Sigmoid colon (tissue), 7 donors: ENCODE data around the gene OLIG3. TPM values are rescaled to one million over a fixed set of nuclear protein-coding genes. Genes with fewer than 3 reads are reported as not detected.

Experiments
- DNase-seq: peaks from one replicate; pipeline ENCODE4 v3.0.0-alpha.2; 2019
- H3K27ac ChIP-seq, 4 donors: fragments of 200-600 bp; sonication (generic); one replicate each; pipeline ENCODE4 v1.5.1; 2016 to 2019; ENCODE audit warnings: mild to moderate bottlenecking in 1 of 4
- H3K27me3 ChIP-seq, 3 donors: fragments of 200-600 bp; sonication (generic); one replicate each; pipeline ENCODE4 v1.5.1; 2019; ENCODE audit warnings: mild to moderate bottlenecking in 1 of 3
- H3K36me3 ChIP-seq, 4 donors: fragments of 200-600 bp; sonication (generic); one replicate each; pipeline ENCODE4 v1.5.1; 2016 to 2019
- H3K4me1 ChIP-seq, 4 donors: fragments of 200-600 bp; sonication (generic); one replicate each; pipeline ENCODE4 v1.5.1; 2017 to 2019
- H3K4me3 ChIP-seq, 4 donors: fragments of 200-600 bp; sonication (generic); one replicate each; pipeline ENCODE4 v1.5.1; 2017 to 2019; ENCODE audit warnings: mild to moderate bottlenecking in 2 of 4, moderate library complexity in 1 of 4
- H3K9me3 ChIP-seq, 4 donors: fragments of 200-600 bp in 3 of 4; sonication (generic) in 3 of 4; one replicate each; pipeline versions ENCODE4 v1.5.1 to v1.6.1; 2013 to 2019
- EP300 ChIP-seq, 4 donors: sonication (generic); formaldehyde crosslinking; IDR thresholded peaks; one replicate each; pipeline ENCODE4 v1.6.1; 2017; ENCODE audit warnings: antibody characterized with exemption in 4 of 4
- POLR2A ChIP-seq, 2 donors: fragments of 450-650 bp; IDR thresholded peaks; one replicate each; pipeline ENCODE4 v1.6.1; 2016; ENCODE audit warnings: antibody characterized with exemption in 2 of 2, mild to moderate bottlenecking in 2 of 2, moderate library complexity in 2 of 2
- POLR2AphosphoS5 ChIP-seq, 4 donors: sonication (generic); formaldehyde crosslinking; IDR thresholded peaks; one replicate each; pipeline ENCODE4 v1.6.1; 2017; ENCODE audit warnings: antibody characterized with exemption in 4 of 4
- WGBS, 2 donors: extraction: QIAGEN DNeasy Blood & Tissue Kit; methylation state at CpG; one replicate each; pipeline ENCODE4 v1.1.7; 2013; 5-methylcytosine and 5-hydroxymethylcytosine counted together
- intact Hi-C: fragments of 100-400 bp; cut with DNase I; formaldehyde crosslinking; loops from one replicate; pipeline ENCODE4 v1.15.1; 2023
- polyA plus RNA-seq, 3 donors: library from polyadenylated mRNA; stranded (reverse); fragments of 200-250 nt; gene quantifications; one replicate each; pipeline ENCODE4 v1.2.3, GENCODE V29; 2013
- total RNA-seq, 4 donors: library from RNA; depleted of rRNA; stranded (reverse); fragments of >200 nt; gene quantifications; one replicate each; pipeline ENCODE4 v1.1.0, GENCODE V29; 2016
- TF ChIP-seq, protein P1 (sequence below), 4 experiments: fragments of 450-650 bp in 3 of 4; fragments of 200-600 bp in 1 of 4; IDR thresholded peaks; one replicate each; pipeline ENCODE4 v1.5.1; 2016 to 2019; ENCODE audit warnings: antibody characterized with exemption in 4 of 4, mild to moderate bottlenecking in 3 of 4, moderate library complexity in 2 of 4
- donor health status: healthy with polysubstance abuse.
- donor health status: Bipolar disorder and iron deficiency.
- donor health status: healthy.

Gene OLIG3
- total and polyA plus RNA-seq, 7 donors = not detected

DNA sequence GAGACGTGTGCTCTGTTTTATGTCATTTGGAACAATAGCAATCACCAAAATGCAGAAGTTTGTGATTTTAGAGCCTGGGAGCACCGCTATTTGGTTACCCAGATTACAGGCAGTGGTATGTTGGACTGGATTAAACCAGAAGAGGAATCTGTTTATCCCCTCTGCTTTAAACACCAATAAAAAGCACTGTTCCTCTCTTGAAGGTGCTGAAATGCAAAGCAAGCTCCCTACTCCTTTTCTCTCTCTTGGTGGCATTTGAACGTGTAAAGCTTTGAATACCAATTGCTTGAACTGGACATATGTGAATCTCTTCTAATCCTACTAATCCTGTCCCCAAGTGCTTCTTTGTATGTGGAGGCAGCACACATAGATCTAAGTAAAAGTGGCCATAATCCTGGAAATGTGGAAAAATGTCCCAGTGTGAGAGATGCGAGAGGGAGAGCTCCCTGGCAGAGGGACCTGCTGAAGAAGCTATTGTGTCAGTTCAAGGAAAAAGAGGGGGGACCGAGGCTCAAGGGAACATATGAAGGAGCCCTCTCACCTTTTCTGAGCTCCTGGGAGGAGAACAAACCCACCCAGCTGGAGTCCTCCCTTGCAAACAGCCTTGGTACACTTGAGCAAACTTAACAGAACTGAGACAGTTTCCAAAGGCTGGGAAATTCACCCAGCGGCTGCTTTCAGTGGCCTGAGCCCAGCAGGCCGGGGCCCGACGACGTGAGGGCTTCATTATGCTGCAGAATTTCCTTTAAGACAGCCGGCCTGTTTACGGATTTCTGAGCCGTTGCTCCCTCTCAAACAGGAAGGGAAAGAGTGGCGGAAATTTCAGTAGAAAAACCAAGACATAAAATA lies 18.8 kb upstream of the OLIG3 start:
- H3K27me3 ChIP-seq = peaks cover 5 to 67% (median 10%) of the 10 kb centered on the region in 3 donors

DNA sequence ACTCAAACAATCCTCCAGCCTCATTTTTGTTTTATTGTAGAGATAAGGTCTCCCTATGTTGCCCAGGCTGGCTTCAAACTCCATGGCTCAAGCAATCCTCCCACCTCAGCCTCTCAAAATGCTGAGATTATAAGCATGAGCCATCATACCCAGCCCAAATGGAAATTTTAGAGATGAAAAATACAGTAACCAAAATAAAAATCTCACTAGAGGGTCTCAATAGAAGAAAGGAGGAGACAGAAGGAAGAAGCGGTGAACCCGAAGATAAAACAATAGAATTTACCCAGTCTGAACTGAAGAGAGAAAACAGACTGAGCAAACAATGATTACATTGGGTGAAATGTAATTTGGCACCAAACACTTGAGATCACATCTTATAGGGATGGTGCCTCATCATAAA lies 16.7 kb upstream of the OLIG3 start:
- TF ChIP-seq POLR2AphosphoS5 (IDR thresholded peaks at IDR 0.05) (no peak), EP300 (IDR thresholded peaks at IDR 0.05) (no peak), POLR2A (IDR thresholded peaks at IDR 0.05) (no peak)
- TF ChIP-seq, protein P1, sequence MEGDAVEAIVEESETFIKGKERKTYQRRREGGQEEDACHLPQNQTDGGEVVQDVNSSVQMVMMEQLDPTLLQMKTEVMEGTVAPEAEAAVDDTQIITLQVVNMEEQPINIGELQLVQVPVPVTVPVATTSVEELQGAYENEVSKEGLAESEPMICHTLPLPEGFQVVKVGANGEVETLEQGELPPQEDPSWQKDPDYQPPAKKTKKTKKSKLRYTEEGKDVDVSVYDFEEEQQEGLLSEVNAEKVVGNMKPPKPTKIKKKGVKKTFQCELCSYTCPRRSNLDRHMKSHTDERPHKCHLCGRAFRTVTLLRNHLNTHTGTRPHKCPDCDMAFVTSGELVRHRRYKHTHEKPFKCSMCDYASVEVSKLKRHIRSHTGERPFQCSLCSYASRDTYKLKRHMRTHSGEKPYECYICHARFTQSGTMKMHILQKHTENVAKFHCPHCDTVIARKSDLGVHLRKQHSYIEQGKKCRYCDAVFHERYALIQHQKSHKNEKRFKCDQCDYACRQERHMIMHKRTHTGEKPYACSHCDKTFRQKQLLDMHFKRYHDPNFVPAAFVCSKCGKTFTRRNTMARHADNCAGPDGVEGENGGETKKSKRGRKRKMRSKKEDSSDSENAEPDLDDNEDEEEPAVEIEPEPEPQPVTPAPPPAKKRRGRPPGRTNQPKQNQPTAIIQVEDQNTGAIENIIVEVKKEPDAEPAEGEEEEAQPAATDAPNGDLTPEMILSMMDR (IDR thresholded peaks at IDR 0.05) = no peak
- Histone ChIP-seq H3K4me3 (no peak overlapping the region), H3K36me3 (no peaks in the 10 kb centered on the region), H3K9me3 (peaks cover 0 to 2% (median 0%) of the 10 kb centered on the region in 4 donors), H3K27ac (no peak overlapping the region), H3K27me3 (peaks cover 5 to 54% (median 10%) of the 10 kb centered on the region in 3 donors), H3K4me1 (no peaks in the 10 kb centered on the region)
- intact Hi-C loops = no loop called here
- WGBS, 2 donors = 84 to 94% methylated on average over 2 of the region's 2 CpGs
- no peak for DNase-seq

More for the DNA sequence above, 18.8 kb upstream of the OLIG3 start:
- H3K36me3 ChIP-seq = no peaks in the 10 kb centered on the region
- H3K9me3 ChIP-seq = peaks cover 0 to 2% (median 0%) of the 10 kb centered on the region in 4 donors
- H3K27ac ChIP-seq = no peak overlapping the region
- H3K4me3 ChIP-seq = no peak overlapping the region
- intact Hi-C loops = no loop called here
- TF ChIP-seq, protein P1 (IDR thresholded peaks at IDR 0.05) = no peak
- TF ChIP-seq EP300 (IDR thresholded peaks at IDR 0.05) (no peak), POLR2A (IDR thresholded peaks at IDR 0.05) (no peak), POLR2AphosphoS5 (IDR thresholded peaks at IDR 0.05) (no peak)
- no peaks in the 10 kb centered on the region for H3K4me1 ChIP-seq
- WGBS, 2 donors = 23 to 36% methylated on average over 14 of the region's 14 CpGs
- DNase-seq = no peak

DNA sequence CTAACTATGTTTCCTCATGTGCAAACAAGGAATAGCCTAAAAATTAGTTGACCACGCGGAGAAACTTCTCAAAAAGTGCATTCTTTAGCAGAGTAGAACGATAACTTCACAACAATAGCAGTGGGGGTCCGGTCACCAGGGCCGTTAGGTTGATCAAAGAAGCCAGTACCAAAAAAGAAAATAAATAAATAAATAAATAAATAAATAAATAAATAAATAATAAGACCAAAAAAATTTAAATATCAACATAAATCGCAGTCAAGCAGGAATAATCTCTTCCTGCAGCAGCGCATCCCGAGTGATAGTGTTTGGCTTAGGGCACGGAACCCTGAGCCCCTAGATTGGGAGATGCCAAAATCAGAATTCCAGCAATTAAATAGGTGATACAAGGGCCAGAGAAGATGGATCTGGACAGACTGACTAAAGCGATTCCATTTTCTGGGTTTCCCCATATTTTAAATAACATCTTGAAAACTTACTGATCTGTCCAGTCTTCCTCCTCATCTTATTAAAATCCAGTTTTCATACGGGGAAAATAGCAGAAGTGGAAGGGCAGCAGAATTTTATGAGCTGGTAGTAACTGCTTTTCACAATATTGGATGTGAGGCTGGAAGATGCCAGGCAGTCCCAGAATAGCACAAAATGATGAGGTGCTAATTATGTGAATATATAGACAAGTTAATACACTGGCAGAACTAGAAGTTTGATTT lies 4.4 kb upstream of the OLIG3 start:
- intact Hi-C loops = no loop called here
- WGBS, 2 donors = 13 to 19% methylated on average over 11 of the region's 11 CpGs
- TF ChIP-seq EP300 (IDR thresholded peaks at IDR 0.05) (no peak), POLR2AphosphoS5 (IDR thresholded peaks at IDR 0.05) (no peak), POLR2A (IDR thresholded peaks at IDR 0.05) (no peak)
- TF ChIP-seq, protein P1 (IDR thresholded peaks at IDR 0.05) = no peak
- Histone ChIP-seq H3K27ac (no peak overlapping the region), H3K36me3 (no peaks in the 10 kb centered on the region), H3K27me3 (peaks cover 57 to 82% (median 61%) of the 10 kb centered on the region in 3 donors), H3K4me3 (no peak overlapping the region), H3K4me1 (peaks cover 0 to 42% (median 37%) of the 10 kb centered on the region in 4 donors), H3K9me3 (no peaks in the 10 kb centered on the region)
- DNase-seq = no peak

DNA sequence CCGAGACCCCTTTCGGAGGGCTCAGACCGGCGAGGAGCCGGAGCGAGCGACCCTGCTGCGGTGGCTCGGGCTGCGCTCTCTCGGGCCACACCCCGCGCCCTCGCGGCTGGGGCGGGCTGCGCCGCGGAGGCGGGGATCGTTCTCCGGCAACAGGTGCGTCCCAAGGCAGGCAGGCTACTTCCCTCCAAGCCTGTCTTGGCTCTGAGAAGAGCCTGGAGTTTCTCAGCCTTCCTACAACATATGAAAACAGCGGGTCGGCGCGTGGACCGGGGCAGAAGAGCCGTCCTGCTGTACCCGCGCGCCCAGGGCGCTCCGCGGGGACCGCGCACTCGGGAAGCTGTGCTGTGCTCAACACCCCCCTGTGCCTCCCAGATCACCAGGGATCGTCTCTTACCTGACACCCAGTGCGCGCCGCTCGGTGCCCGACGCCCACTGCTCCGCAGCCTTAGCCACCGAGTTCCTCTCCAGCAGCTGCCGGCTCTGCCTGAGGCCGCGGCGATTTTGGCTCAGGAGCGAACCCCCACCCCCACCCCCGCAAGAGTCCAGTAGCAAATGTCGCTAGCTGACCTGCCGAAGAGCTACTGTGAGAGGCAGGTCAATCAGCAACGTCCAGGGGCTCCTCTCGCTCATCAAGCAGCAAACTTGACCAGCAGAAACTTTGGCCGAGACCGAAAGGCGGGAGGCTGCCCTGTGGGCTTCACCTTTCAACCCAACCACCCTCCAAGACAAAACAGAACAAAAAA lies 3.7 kb upstream of the OLIG3 start:
- Histone ChIP-seq H3K4me1 (peaks cover 0 to 49% (median 45%) of the 10 kb centered on the region in 4 donors), H3K4me3 (peak overlapping the region in 2 of 4 donors; percentile 6 to 28), H3K27me3 (peaks cover 64 to 89% (median 69%) of the 10 kb centered on the region in 3 donors), H3K9me3 (no peaks in the 10 kb centered on the region), H3K36me3 (no peaks in the 10 kb centered on the region), H3K27ac (no peak overlapping the region)
- intact Hi-C loops = no loop called here
- no peak for TF ChIP-seq EP300 (IDR thresholded peaks at IDR 0.05)
- TF ChIP-seq POLR2A (IDR thresholded peaks at IDR 0.05) = no peak
- TF ChIP-seq, protein P1 (IDR thresholded peaks at IDR 0.05) = no peak
- TF ChIP-seq POLR2AphosphoS5 (IDR thresholded peaks at IDR 0.05) = no peak
- 3% methylated on average over 60 of the region's 60 CpGs for WGBS, 2 donors
- no peak for DNase-seq
